Stimulated activated naive CD4-positive, alpha-beta T cell (primary cell): ENCODE results near the gene BPIFA2.
"Not testable (repeated sequence)": the region's sequence is repeated elsewhere in the genome, so short reads cannot be mapped to it uniquely, and the experiment has no call there.

Source experiments
- DNase-seq, 6 experiments: peaks; one replicate each; lab custom pipeline; 2025; lab: John Stamatoyannopoulos, UW

Gene BPIFA2

GRCh38 chr20:33167859-33168258, at the start of gene BPIFA2:
TSS of gene BPIFA2 (plus strand) at chr20:33168159. CDS start at chr20:33169146, 987 bp downstream.
- DNase-seq = no peak

GRCh38 chr20:33119725-33120720, 47.9 kb upstream of the BPIFA2 start:
- no peak for DNase-seq

GRCh38 chr20:33120934-33121333, 47.0 kb upstream of the BPIFA2 start:
- no peak for DNase-seq

- not testable (repeated sequence) for DNase-seq
Measured at GRCh38 chr20:33122297-33122696, 45.7 kb upstream of the BPIFA2 start.

- DNase-seq = no peak
Measured at GRCh38 chr20:33124261-33124660, 43.7 kb upstream of the BPIFA2 start.

- no peak for DNase-seq
Measured at GRCh38 chr20:33124994-33125393, 43.0 kb upstream of the BPIFA2 start.

- no peak for DNase-seq
Measured at GRCh38 chr20:33125983-33126382, 42.0 kb upstream of the BPIFA2 start.

- DNase-seq = no peak
Measured at GRCh38 chr20:33127422-33128097, 40.4 kb upstream of the BPIFA2 start.

- no peak for DNase-seq
Measured at GRCh38 chr20:33130568-33131061, 37.3 kb upstream of the BPIFA2 start.

GRCh38 chr20:33131949-33132473, 35.9 kb upstream of the BPIFA2 start:
- no peak for DNase-seq

- no peak for DNase-seq
Measured at GRCh38 chr20:33132513-33133372, 35.2 kb upstream of the BPIFA2 start.

GRCh38 chr20:33133373-33133941, 34.5 kb upstream of the BPIFA2 start:
- DNase-seq = no peak

GRCh38 chr20:33137195-33137594, 30.8 kb upstream of the BPIFA2 start:
- DNase-seq = no peak

GRCh38 chr20:33139467-33139866, 28.5 kb upstream of the BPIFA2 start:
- no peak for DNase-seq

GRCh38 chr20:33145521-33145920, 22.4 kb upstream of the BPIFA2 start:
- DNase-seq = no peak

GRCh38 chr20:33147299-33147698, 20.7 kb upstream of the BPIFA2 start:
- no peak for DNase-seq

GRCh38 chr20:33148040-33148439, 19.9 kb upstream of the BPIFA2 start:
- no peak for DNase-seq

- no peak for DNase-seq
Measured at GRCh38 chr20:33154252-33154651, 13.7 kb upstream of the BPIFA2 start.

- no peak for DNase-seq
Measured at GRCh38 chr20:33158637-33159385, 9.1 kb upstream of the BPIFA2 start.

GRCh38 chr20:33159713-33160112, 8.2 kb upstream of the BPIFA2 start:
- DNase-seq = no peak

- no peak for DNase-seq
Measured at GRCh38 chr20:33160681-33161080, 7.3 kb upstream of the BPIFA2 start.
